GM12865 (cell line): Measurements from ENCODE around the gene ATP6V1F.

Experiments used
- DNase-seq: peaks from one replicate; pipeline ENCODE4 v3.0.0; 2010; ENCODE audit warnings: low read depth
- H3K4me3 ChIP-seq: 2 replicates; pipeline ENCODE4 v1.5.1; 2011; ENCODE audit warnings: mild to moderate bottlenecking, low read depth, low read length, control low read depth
- TF ChIP-seq, protein P1 (sequence below): IDR thresholded peaks from 2 replicates; pipeline ENCODE4 v1.5.1; 2011; ENCODE audit warnings: low read length, control low read depth, low read depth, inconsistent platforms; ENCODE audit not compliant: insufficient read depth; ENCODE audit errors: missing control alignments

Gene ATP6V1F, protein sequence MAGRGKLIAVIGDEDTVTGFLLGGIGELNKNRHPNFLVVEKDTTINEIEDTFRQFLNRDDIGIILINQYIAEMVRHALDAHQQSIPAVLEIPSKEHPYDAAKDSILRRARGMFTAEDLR

DNA sequence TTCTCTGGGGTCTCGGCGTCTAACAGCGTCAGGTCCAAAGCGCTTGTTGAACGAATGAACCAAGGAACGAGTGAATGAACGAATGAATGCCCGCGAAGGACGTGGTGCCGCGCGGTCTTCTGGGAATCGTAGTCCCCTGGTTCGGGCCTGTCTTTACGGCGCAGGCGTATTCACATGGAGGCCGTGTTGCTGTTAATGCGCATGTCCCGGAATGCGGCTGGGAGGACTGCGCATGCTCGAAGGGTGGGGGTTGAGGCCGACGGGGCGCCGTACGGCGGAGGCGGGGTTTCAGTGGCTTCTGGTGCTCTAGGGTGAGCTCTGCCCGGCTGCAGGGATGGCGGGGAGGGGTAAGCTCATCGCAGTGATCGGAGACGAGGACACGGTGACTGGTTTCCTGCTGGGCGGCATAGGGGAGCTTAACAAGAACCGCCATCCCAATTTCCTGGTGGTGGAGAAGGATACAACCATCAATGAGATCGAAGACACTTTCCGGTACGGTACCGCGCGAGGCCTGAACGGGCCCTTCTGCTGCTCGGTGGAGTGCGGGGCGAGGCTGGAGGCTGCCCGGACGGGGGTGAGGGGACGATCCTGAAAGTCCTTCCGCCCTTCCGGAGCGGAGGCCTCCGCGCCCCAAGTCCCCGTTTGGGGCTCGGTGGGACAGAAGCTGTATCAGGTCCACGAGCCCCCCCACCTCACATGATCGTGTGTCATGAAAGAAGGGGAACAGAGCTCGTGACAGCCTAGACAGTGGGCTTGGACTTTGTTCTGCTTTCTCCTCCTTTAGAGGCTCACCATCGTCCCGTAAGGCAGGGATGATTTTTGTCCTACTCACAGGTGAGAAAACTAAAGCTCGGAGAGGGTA lies at the start of gene ATP6V1F:
ATP6V1F (plus strand) TSS at position 286 of the 862 bp plus-strand sequence; CDS start at position 335, 49 bp downstream.
- DNase-seq = peak; percentile 98
- TF ChIP-seq, protein P1, sequence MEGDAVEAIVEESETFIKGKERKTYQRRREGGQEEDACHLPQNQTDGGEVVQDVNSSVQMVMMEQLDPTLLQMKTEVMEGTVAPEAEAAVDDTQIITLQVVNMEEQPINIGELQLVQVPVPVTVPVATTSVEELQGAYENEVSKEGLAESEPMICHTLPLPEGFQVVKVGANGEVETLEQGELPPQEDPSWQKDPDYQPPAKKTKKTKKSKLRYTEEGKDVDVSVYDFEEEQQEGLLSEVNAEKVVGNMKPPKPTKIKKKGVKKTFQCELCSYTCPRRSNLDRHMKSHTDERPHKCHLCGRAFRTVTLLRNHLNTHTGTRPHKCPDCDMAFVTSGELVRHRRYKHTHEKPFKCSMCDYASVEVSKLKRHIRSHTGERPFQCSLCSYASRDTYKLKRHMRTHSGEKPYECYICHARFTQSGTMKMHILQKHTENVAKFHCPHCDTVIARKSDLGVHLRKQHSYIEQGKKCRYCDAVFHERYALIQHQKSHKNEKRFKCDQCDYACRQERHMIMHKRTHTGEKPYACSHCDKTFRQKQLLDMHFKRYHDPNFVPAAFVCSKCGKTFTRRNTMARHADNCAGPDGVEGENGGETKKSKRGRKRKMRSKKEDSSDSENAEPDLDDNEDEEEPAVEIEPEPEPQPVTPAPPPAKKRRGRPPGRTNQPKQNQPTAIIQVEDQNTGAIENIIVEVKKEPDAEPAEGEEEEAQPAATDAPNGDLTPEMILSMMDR = no peak
- H3K4me3 ChIP-seq = peak within 1 kb of the TSS; percentile 92

DNA sequence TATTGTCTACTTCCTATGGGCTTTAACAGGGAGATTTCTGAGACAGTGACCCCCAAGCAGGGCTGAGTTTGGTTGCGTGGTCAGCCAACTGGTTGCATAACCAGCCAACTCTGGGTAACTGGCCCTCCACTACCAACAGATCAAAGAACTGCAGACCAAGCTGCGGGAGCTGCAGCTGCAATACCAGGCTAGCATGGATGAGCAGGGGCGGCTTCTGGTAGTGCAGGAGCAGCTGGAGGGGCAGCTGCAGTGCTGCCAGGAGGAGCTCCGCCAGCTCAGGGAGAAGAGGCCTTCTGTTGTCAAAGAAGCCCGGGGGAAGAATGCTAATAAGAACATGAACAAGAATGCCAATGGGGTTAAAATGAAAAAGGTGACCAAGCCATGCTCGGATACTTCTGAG lies 48.2 kb upstream of the ATP6V1F start:
- DNase-seq = no peak
- TF ChIP-seq, protein P1 = no peak
- H3K4me3 ChIP-seq = no peak overlapping the region

DNA sequence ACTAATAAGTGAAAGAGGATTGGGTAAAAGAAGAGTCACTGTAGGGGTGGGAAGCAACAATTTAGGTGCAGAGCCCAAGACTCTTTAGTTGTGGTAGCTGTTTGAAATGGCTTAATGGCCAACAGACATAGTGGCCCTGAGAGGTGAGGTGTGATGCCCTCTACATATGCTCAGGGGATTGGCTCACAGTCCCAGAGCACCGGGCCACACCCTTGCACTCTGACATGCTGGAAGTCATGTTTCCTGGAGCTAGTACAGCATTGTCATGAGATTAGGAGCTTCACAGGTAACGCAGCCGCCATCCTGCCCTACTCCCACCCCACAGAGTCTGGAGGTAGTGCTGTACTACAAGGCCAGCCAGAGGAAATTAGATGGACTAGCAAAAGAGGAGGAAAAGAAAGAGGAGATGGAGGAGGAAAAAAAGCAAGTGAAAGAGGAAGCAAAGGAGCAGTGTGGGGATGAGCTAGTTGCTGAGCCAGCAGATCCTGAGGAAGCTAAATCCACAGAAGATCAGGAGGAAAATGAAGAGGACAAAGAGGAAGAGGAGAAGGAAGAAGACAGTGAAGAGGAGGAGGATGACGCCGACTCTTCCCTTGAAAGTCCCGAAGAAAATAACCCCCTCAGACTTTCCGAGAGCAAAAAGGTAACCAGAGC lies 47.2 kb upstream of the ATP6V1F start:
- DNase-seq = no peak
- TF ChIP-seq, protein P1 = no peak
- no peak overlapping the region for H3K4me3 ChIP-seq

DNA sequence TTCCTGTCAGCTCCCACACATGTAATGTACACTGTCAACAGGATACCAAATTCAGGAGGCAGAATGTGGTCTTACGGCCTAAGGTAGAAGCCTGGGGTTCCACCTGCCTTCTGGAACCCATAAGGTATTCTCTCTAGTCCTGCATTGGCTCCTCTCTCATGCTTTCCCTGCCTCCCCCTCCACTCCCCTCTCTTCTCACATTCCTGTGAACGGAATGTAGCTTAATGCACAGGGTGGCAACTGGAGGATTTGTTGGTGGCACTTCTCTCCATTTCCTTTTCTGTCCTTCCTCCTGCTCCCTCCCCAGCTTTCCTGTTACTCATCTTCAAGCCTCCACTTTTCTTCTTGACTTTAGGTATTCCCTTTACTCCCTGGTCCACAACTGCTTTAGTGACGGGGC lies 44.0 kb upstream of the ATP6V1F start:
- no peak for DNase-seq
- no peak overlapping the region for H3K4me3 ChIP-seq
- TF ChIP-seq, protein P1 = no peak

DNA sequence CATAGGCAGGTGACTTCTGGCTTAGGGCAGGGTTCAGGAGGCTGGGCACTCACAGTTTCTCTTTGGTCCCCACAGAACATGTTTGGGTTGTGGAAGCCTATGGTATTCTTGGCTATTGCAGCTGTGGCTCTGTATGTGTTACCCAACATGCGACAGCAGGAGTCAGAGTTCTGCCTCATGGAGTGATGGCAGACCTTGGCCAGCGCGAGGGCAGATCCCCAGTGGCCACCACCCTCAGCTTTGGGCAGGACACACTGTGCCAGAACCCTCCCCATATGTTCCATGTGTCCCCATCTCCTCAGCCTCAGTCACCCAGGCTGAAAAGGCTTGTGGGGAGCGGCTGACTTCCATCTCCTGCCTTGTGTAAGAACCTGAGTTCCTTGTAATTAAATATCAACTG lies 40.9 kb upstream of the ATP6V1F start:
- no peak overlapping the region for H3K4me3 ChIP-seq
- TF ChIP-seq, protein P1 = no peak
- no peak for DNase-seq

DNA sequence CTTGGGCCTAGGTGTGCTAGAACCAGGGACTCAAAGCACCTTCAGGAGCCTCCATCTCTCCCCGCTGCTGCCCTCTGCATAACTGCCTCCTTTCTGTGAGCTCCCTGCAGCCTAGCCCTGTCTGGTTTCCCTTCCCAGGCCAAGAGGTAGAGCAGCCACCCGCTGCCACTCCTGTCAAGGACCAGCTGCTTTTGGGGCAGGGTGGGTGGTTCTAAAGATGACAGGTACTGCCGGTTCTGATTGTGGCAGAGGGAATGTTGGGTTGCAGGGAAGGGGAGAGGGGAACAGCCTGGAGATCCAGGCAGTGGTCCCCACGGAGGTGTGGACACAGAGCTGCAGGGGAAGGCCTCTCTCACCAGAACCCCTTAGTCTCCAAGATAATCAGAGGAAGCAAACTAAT lies 36.1 kb upstream of the ATP6V1F start:
- no peak for DNase-seq
- H3K4me3 ChIP-seq = no peak overlapping the region
- TF ChIP-seq, protein P1 = no peak
